ENCODE results near the gene ZSWIM8.
A peak's percentile ranks its signal among the peaks of the same experiment; 100 is the strongest.

The ZSWIM8 gene

GRCh38 chr10:73836427-73836980, 51.1 kb downstream of the ZSWIM8 start:
- no peak for DNase-seq (ENCODE audit: low read depth, low spot score)
- no peak overlapping the region for H3K4me3 ChIP-seq (ENCODE audit: low read length)

- H3K4me3 ChIP-seq (ENCODE audit: low read length), result no peak overlapping the region
- DNase-seq (ENCODE audit: low read depth, low spot score), result no peak
Measured at GRCh38 chr10:73837072-73837471, 51.7 kb downstream of the ZSWIM8 start.

GRCh38 chr10:73838008-73838567, 52.7 kb downstream of the ZSWIM8 start:
- no peak overlapping the region for H3K4me3 ChIP-seq (ENCODE audit: low read length)
- DNase-seq (ENCODE audit: low read depth, low spot score), result no peak

GRCh38 chr10:73838827-73839226, 53.4 kb downstream of the ZSWIM8 start:
- no peak overlapping the region for H3K4me3 ChIP-seq (ENCODE audit: low read length)
- no peak for DNase-seq (ENCODE audit: low read depth, low spot score)

GRCh38 chr10:73839276-73839966, 54.0 kb downstream of the ZSWIM8 start:
- DNase-seq (ENCODE audit: low read depth, low spot score), result no peak
- no peak overlapping the region for H3K4me3 ChIP-seq (ENCODE audit: low read length)

- DNase-seq (ENCODE audit: low read depth, low spot score), result no peak
- no peak overlapping the region for H3K4me3 ChIP-seq (ENCODE audit: low read length)
Measured at GRCh38 chr10:73840056-73840402, 54.6 kb downstream of the ZSWIM8 start.

- H3K4me3 ChIP-seq (ENCODE audit: low read length), result no peak overlapping the region
- DNase-seq (ENCODE audit: low read depth, low spot score), result no peak
Measured at GRCh38 chr10:73840403-73841060, 55.1 kb downstream of the ZSWIM8 start.

GRCh38 chr10:73841061-73841421, 55.6 kb downstream of the ZSWIM8 start:
- H3K4me3 ChIP-seq (ENCODE audit: low read length), result no peak overlapping the region

GRCh38 chr10:73841526-73842285, 56.3 kb downstream of the ZSWIM8 start:
- DNase-seq (ENCODE audit: low read depth, low spot score), result no peak
- no peak overlapping the region for H3K4me3 ChIP-seq (ENCODE audit: low read length)

More at GRCh38 chr10:73841061-73841421, 55.6 kb downstream of the ZSWIM8 start:
- DNase-seq (ENCODE audit: low read depth, low spot score), result no peak

- no peak overlapping the region for H3K4me3 ChIP-seq (ENCODE audit: low read length)
- no peak for DNase-seq (ENCODE audit: low read depth, low spot score)
Measured at GRCh38 chr10:73842349-73842748, 56.9 kb downstream of the ZSWIM8 start.

- no peak overlapping the region for H3K4me3 ChIP-seq (ENCODE audit: low read length)
- no peak for DNase-seq (ENCODE audit: low read depth, low spot score)
Measured at GRCh38 chr10:73843261-73843660, 57.9 kb downstream of the ZSWIM8 start.

GRCh38 chr10:73847031-73847430, 61.6 kb downstream of the ZSWIM8 start:
- DNase-seq (ENCODE audit: low read depth, low spot score), result no peak

GRCh38 chr10:73848821-73849489, 63.5 kb downstream of the ZSWIM8 start:
- DNase-seq (ENCODE audit: low read depth, low spot score), result peak; percentile 89
- H3K4me3 ChIP-seq (ENCODE audit: low read length), result no peak overlapping the region

More at GRCh38 chr10:73847031-73847430, 61.6 kb downstream of the ZSWIM8 start:
- H3K4me3 ChIP-seq (ENCODE audit: low read length), result no peak overlapping the region

- no peak for DNase-seq (ENCODE audit: low read depth, low spot score)
- no peak overlapping the region for H3K4me3 ChIP-seq (ENCODE audit: low read length)
Measured at GRCh38 chr10:73850211-73850610, 64.8 kb downstream of the ZSWIM8 start.

GRCh38 chr10:73850863-73851461, 65.6 kb downstream of the ZSWIM8 start:
- H3K4me3 ChIP-seq (ENCODE audit: low read length), result no peak overlapping the region
- DNase-seq (ENCODE audit: low read depth, low spot score), result no peak

Data from Jurkat, Clone E6-1 (cell line).